Smooth muscle cell (in vitro differentiated cells): ENCODE data around the gene IGF2R. TPM values are rescaled to one million over a fixed set of nuclear protein-coding genes. Genes with fewer than 3 reads are reported as not detected.

ENCODE experiments used
- DNase-seq: peaks from one replicate; lab custom pipeline; 2025; ENCODE audit not compliant: unreplicated experiment; lab: John Stamatoyannopoulos, UW
- H2AFZ ChIP-seq: fragments of 200-600 bp; sonication (generic); 2 replicates; pipeline ENCODE4 v1.6.0; 2016; ENCODE audit warnings: antibody characterized with exemption, low read depth, mild to moderate bottlenecking
- H3F3A ChIP-seq: fragments of 200-600 bp; sonication (generic); 2 replicates; pipeline ENCODE4 v1.6.0; 2017; ENCODE audit warnings: antibody characterized with exemption, low read depth
- H3K27ac ChIP-seq: fragments of 200-600 bp; sonication (generic); 2 replicates; pipeline ENCODE4 v1.5.1; 2016; ENCODE audit warnings: low read depth, mild to moderate bottlenecking
- H3K27me3 ChIP-seq: fragments of 200-600 bp; sonication (generic); 2 replicates; pipeline ENCODE4 v1.6.1; 2016; ENCODE audit warnings: low read depth, mild to moderate bottlenecking
- H3K36me3 ChIP-seq: fragments of 200-600 bp; sonication (generic); 2 replicates; pipeline ENCODE4 v1.5.1; 2016; ENCODE audit warnings: low read depth
- H3K4me1 ChIP-seq: fragments of 200-600 bp; sonication (generic); 2 replicates; pipeline ENCODE4 v1.5.1; 2016; ENCODE audit warnings: low read depth
- H3K4me2 ChIP-seq: fragments of 200-600 bp; sonication (generic); 2 replicates; pipeline ENCODE4 v1.6.0; 2016; ENCODE audit warnings: mild to moderate bottlenecking
- H3K4me3 ChIP-seq: fragments of 200-600 bp; sonication (generic); 2 replicates; pipeline ENCODE4 v1.5.1; 2016; ENCODE audit warnings: mild to moderate bottlenecking
- H3K79me2 ChIP-seq: fragments of 200-600 bp; sonication (generic); 2 replicates; pipeline ENCODE4 v1.6.0; 2016; ENCODE audit warnings: low read depth, mild to moderate bottlenecking
- H3K9ac ChIP-seq: fragments of 200-600 bp; sonication (generic); 2 replicates; pipeline ENCODE4 v1.6.0; 2016; ENCODE audit warnings: low read depth
- H3K9me3 ChIP-seq: fragments of 200-600 bp; sonication (generic); replicated peaks from 2 replicates; pipeline ENCODE4 v1.5.1; 2016; ENCODE audit warnings: low read depth
- H4K20me1 ChIP-seq: fragments of 200-600 bp; sonication (generic); 2 replicates; pipeline ENCODE4 v1.6.0; 2016; ENCODE audit warnings: low read depth
- CTCF ChIP-seq: fragments of 200-600 bp; sonication (generic); IDR thresholded peaks from 2 replicates; pipeline ENCODE4 v1.5.1; 2017; ENCODE audit warnings: borderline replicate concordance, mild to moderate bottlenecking, antibody characterized with exemption; ENCODE audit not compliant: insufficient read depth, poor library complexity, severe bottlenecking
- WGBS: methylation state at CpG from one replicate; pipeline ENCODE4 v1.1.7; 2016; ENCODE audit warnings: low lambda C conversion rate; 5-methylcytosine and 5-hydroxymethylcytosine counted together
- polyA plus RNA-seq: library from polyadenylated mRNA; unstranded; fragments of >200 nt; fragmentation: Nextera tagmentation; extraction: Ambion mirVana; gene quantifications from 2 replicates; pipeline ENCODE4 v1.2.1, GENCODE V29; 2016
- total RNA-seq: library from RNA; depleted of rRNA; stranded (reverse); fragments of >200 nt; gene quantifications from 2 replicates; pipeline ENCODE4 v1.2.3, GENCODE V29; 2014

The IGF2R gene
- total and polyA plus RNA-seq, 2 experiments from 2014 or later = 44.7 to 77.4 TPM

- H3K4me1 ChIP-seq = no peaks in the 10 kb centered on the region
- H3K4me3 ChIP-seq = no peak overlapping the region
- H3K4me2 ChIP-seq = no peak overlapping the region
- H3K27me3 ChIP-seq = no peaks in the 10 kb centered on the region
- H3K9me3 ChIP-seq = no peaks in the 10 kb centered on the region
- H3F3A ChIP-seq = no peaks in the 10 kb centered on the region
- no peaks in the 10 kb centered on the region for H3K79me2 ChIP-seq
- peaks cover 27% of the 10 kb centered on the region for H3K36me3 ChIP-seq
- H3K27ac ChIP-seq = no peak overlapping the region
- no peak overlapping the region for H2AFZ ChIP-seq
- peaks cover 14% of the 10 kb centered on the region for H4K20me1 ChIP-seq
- no peak overlapping the region for H3K9ac ChIP-seq
- 98% methylated on average over 6 of the region's 6 CpGs for WGBS
- no peak for TF ChIP-seq CTCF
- no peak for DNase-seq
Measured at GRCh38 chr6:160058603-160059215, 89.8 kb downstream of the IGF2R start.

- peaks cover 21% of the 10 kb centered on the region for H3K36me3 ChIP-seq
- H3K27ac ChIP-seq = no peak overlapping the region
- no peak overlapping the region for H3K4me3 ChIP-seq
- no peak for DNase-seq
- H2AFZ ChIP-seq = no peak overlapping the region
- H3K9me3 ChIP-seq = no peaks in the 10 kb centered on the region
- H3K9ac ChIP-seq = no peak overlapping the region
- H3K4me2 ChIP-seq = no peak overlapping the region
- H3K79me2 ChIP-seq = no peaks in the 10 kb centered on the region
- 98% methylated on average over 11 of the region's 11 CpGs for WGBS
- H3K4me1 ChIP-seq = no peaks in the 10 kb centered on the region
- H3K27me3 ChIP-seq = no peaks in the 10 kb centered on the region
- no peaks in the 10 kb centered on the region for H3F3A ChIP-seq
- TF ChIP-seq CTCF = no peak
- H4K20me1 ChIP-seq = peaks cover 4% of the 10 kb centered on the region
Measured at GRCh38 chr6:160060221-160060620, 91.3 kb downstream of the IGF2R start.

GRCh38 chr6:160060920-160061447 is 92.1 kb downstream of the IGF2R start:
- no peak for DNase-seq
- no peaks in the 10 kb centered on the region for H3F3A ChIP-seq
- peaks cover 21% of the 10 kb centered on the region for H3K36me3 ChIP-seq
- no peaks in the 10 kb centered on the region for H3K9me3 ChIP-seq
- H3K27ac ChIP-seq = no peak overlapping the region
- peaks cover under 1% of the 10 kb centered on the region for H4K20me1 ChIP-seq
- no peak overlapping the region for H3K4me2 ChIP-seq
- 89% methylated on average over 4 of the region's 4 CpGs for WGBS
- H3K4me3 ChIP-seq = no peak overlapping the region
- no peak overlapping the region for H2AFZ ChIP-seq
- no peak overlapping the region for H3K9ac ChIP-seq
- no peaks in the 10 kb centered on the region for H3K27me3 ChIP-seq
- TF ChIP-seq CTCF = no peak
- no peaks in the 10 kb centered on the region for H3K79me2 ChIP-seq
- H3K4me1 ChIP-seq = no peaks in the 10 kb centered on the region
